ENCODE results near the gene ATP2A2.
A peak's percentile ranks its signal among the peaks of the same experiment; 100 is the strongest.
"Not testable (repeated sequence)": the region's sequence is repeated elsewhere in the genome, so short reads cannot be mapped to it uniquely, and the experiment has no call there.

The ATP2A2 gene

DNA sequence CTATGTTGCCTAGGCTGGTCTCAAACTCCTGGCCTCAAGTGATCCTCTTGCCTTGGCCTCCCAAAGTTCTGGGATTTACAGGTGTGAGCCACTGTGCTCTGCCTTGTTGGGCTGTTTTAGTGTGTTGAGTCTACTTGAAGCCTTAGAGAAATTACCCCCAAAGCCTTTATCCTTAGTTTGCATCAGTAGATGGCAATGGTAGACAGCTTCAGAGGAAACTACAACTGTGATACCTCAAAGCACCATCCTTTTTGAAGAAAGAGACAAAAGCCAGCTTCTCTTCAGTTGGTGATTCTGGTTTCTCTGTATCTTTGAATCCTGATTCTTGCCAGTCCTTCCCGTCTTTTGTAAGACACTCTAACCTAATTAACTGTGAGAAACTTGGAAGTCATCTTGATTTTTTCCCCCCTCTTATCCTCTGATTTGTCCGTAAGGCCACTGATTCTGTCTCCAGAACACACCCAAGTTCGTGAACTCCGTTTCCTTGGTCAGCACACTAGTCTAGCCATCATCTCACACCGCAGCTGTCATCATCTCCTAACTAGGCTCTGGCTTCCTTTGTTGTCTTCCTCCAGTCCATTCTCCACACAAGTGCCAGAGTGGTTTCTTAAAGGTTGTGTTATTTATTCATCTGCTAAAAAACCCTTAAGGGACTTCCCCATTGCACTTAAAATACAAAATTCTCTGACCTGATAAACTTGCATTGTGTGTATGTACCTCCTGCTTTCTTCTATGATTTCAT, 20.2 kb downstream of the ATP2A2 start:
- DNase-seq, result no peak

- no peak for DNase-seq
These were observed 23.1 kb downstream of the ATP2A2 start for GRCh38 chr12:110304061-110304551.

DNA sequence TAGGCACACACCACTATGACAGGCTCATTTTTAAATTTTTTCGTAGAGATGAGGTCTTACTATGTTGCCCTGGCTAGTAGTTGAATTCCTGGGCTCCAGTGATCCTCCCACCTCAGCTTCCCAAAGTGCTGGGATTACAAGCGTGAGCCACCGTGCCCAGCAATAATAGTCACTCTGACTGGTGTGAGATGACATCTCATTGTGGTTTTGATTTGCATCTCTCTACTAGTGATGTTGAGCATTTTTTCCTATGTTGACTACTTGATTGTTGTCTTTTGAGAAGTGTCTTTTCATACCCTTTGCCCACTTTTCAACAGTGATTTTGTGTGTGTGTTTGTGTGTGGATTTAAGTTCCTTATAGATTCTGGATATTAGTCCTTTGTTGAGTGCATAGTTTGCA, 26.3 kb downstream of the ATP2A2 start:
- no peak for DNase-seq

DNA sequence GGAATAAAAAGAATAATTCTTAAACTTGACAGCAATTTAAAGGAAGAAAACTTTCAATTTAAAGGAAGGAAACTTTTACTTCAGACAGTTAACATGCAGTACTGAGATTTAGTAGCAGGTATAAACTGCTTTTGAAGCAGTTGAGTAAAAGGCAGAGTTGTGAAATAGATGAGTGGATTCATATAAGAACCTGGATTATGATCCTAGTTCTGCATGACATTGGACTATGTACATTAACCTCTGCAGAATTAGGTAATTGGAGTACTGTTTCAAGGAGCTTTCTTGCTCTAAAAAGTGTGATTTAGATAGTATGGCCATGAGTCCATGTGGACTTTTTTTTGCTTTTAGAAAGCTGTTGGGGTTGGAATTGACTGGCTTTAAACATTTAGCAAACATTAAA, 29.7 kb downstream of the ATP2A2 start:
- DNase-seq, result no peak

DNA sequence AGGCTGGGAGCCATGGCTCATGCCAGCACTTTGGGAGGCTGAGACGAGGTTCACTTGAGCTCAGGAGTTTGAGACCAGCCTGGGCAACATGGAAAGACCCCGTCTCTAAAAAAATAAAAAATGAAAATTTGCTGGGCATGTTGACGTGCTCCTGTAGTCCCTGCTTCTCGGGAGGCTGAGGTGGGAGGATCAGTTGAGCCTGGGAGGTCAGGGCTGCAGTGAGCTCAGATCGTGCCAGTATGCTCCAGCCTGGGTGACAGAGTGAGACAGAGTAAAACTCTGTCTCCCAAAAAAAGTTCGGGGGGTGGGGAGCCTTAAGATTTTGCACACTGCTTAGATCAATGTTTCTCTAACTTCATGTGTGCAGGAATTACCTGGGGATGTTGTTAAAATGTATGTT, 30.9 kb downstream of the ATP2A2 start:
- DNase-seq, result no peak

- peak; percentile 19 for DNase-seq
These were observed 31.7 kb downstream of the ATP2A2 start for GRCh38 chr12:110312581-110313360.

DNA sequence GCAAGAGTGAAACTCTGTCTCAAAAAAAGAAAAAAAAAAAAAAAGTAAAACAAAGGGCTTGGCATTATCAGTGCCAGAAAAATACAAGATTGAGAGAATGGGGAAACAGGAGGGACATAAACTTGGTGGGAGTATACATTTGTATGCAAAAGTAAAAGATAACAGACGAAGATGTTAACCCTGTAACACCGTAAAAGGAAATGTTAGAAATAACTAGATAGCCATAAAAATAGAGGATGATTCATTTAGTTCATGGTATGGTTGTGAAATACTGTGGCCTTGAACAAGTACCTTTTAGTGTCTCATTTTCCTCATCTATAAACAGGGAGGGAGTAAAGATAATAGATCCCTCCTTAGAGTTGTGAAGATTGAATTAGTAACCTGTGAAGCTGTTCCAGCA, 33.3 kb downstream of the ATP2A2 start:
- DNase-seq, result no peak

GRCh38 chr12:110316861-110317260, 35.8 kb downstream of the ATP2A2 start:
- DNase-seq, result no peak

- no peak for DNase-seq
These were observed 36.9 kb downstream of the ATP2A2 start for GRCh38 chr12:110317911-110318310.

DNA sequence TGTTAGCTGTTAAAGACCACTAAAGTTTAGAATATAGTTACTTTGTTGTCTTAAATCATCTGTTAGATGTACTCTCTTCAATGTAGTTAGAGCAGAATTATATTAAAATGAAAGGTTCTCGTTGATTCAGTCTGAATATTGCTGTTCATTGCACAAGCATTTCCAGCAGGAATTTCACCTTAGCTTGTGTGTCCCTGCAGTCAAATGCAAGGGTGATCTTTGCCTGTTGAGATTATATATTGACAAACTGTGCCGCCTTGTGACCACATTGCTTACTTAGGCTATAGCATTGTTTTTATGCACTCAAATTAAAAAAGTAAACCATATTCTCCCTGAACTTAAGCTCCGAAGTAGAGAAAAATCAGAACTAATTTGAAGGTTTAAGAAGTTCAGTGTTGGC, 39.5 kb downstream of the ATP2A2 start:
- no peak for DNase-seq

- no peak for DNase-seq
These were observed 48.7 kb downstream of the ATP2A2 start for GRCh38 chr12:110329710-110330109.

DNA sequence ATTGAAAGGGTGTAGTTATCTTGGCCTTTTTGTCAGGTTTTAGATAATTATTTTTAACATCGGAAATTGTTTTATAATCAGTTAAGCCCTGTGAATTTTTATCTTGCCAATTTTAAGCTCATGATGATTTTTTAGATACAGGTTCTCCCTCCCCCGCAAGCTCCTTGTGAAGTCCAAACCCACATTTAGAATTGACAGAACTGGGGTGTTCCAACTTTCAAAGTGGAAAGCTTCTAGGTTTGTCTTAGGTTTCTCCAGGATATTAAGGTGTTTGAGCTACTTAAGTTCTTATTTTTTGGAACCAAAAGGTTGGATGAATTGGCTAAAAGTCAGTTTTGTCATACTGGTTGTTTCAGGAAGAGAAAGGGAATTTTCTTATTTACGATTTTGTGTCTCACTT, 49.1 kb downstream of the ATP2A2 start:
- no peak for DNase-seq

GRCh38 chr12:110330544-110330943, 49.5 kb downstream of the ATP2A2 start:
- DNase-seq, result no peak

DNA sequence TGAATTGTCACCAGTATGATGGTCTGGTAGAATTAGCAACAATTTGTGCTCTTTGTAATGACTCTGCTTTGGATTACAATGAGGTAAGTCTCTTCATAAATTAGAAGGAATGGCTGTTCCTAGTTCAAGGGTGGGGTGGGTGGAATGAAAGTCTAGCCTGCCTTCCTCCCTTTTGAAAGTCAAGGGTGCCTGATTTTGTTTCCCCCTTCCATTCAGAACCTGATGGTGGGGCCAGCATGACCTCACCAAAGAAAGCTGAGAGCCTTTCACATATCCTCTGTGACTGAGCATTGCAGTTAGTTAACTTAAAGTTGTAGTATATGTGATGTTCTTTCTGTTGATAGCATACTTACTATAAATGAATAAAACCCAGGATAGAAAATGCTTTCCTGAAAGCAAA, 52.2 kb downstream of the ATP2A2 start:
- DNase-seq, result no peak

- no peak for DNase-seq
These were observed 54.5 kb downstream of the ATP2A2 start for GRCh38 chr12:110335481-110336045.

- no peak for DNase-seq
These were observed 57.1 kb downstream of the ATP2A2 start for GRCh38 chr12:110337912-110338710.

DNA sequence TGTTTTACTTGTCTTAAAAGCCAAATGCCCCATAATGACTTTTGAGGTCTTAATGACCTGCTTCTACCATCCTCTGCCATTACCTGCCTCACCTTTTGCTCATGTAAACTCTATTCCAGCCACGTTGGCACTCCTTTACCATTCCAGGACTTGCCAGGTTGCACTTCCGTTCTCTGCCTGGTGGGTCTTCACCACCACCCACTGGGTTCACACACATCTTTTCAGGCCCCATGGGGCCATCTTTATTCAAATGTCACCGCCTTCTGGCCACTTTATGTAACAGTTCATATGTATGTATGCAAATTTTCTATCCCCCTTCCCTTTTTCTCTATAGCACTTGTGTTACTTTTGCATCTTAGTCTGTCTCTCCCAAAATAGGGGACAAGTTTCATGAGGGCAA, 57.7 kb downstream of the ATP2A2 start:
- no peak for DNase-seq

DNA sequence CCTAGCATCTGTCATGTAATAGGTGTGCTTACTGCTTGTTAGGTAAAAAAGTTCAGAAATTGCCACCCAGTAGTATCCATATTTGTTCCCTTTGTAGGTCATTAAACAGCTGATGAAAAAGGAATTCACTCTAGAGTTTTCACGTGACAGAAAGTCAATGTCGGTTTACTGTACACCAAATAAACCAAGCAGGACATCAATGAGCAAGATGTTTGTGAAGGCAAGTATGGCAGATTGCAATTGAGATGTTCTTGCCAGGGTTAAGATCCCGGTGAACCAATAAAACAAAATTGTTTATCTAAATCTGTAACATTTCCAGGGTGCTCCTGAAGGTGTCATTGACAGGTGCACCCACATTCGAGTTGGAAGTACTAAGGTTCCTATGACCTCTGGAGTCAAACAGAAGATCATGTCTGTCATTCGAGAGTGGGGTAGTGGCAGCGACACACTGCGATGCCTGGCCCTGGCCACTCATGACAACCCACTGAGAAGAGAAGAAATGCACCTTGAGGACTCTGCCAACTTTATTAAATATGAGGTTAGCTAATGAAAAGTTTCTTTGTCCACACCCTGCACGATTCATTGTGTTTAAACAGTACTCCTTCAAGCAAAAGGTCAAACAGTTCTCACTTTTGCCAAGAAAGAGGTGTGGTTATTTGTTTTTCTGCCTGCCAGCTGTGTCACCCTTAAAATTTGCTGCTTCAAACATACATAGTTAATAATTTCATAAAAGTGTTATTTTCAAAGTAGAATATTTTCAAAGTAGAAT, 58.3 kb downstream of the ATP2A2 start:
- DNase-seq, result no peak

- DNase-seq, result not testable (repeated sequence)
These were observed 59.2 kb downstream of the ATP2A2 start for GRCh38 chr12:110340261-110340660.

DNA sequence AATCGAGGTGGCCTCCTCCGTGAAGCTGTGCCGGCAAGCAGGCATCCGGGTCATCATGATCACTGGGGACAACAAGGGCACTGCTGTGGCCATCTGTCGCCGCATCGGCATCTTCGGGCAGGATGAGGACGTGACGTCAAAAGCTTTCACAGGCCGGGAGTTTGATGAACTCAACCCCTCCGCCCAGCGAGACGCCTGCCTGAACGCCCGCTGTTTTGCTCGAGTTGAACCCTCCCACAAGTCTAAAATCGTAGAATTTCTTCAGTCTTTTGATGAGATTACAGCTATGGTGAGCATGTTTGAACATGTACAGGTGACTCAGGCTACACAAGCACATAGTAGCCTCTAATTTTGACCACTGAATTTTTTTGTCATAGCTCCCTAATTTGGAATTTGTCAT, 59.7 kb downstream of the ATP2A2 start:
- no peak for DNase-seq

DNA sequence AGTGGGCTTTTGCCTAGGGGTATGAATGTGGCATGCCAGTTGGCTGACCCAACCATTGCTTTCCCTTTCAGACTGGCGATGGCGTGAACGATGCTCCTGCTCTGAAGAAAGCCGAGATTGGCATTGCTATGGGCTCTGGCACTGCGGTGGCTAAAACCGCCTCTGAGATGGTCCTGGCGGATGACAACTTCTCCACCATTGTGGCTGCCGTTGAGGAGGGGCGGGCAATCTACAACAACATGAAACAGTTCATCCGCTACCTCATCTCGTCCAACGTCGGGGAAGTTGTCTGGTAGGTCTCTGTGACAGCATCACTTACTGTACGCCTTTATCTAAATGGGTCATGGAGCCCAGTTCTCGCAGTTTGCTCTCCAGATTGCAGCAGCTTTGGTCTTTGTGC, 61.1 kb downstream of the ATP2A2 start:
- DNase-seq, result no peak

DNA sequence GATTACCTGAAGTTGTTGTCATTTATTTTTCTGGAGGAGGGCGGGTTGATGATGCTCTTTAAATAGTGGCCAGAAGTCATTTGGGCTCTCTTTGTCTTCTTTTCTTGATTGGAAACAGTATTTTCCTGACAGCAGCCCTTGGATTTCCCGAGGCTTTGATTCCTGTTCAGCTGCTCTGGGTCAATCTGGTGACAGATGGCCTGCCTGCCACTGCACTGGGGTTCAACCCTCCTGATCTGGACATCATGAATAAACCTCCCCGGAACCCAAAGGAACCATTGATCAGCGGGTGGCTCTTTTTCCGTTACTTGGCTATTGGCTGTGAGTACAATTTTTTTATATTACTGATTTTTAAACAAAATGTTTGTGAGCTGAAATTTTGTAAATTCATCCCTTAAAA, 62.1 kb downstream of the ATP2A2 start:
- no peak for DNase-seq

Data from CD4-positive, alpha-beta T cell treated with Interleukin-6 for 4 hours (primary cell).